Fibroblast of lung (primary cell): ENCODE results near the gene WWC1.

Experiments
- CTCF ChIP-seq, 2 donors: IDR thresholded peaks in 1 of 2; conservative IDR thresholded peaks in 1 of 2; 1 replicate in 1 of 2; 2 replicates in 1 of 2; pipeline ENCODE4 v1.5.1; 2011 to 2012; ENCODE audit warnings: low read length in 2 of 2, control low read depth in 1 of 2, inconsistent platforms in 1 of 2, low read depth in 1 of 2, mild to moderate bottlenecking in 1 of 2
- EZH2 ChIP-seq: IDR thresholded peaks from 2 replicates; pipeline ENCODE4 v1.5.1; 2012; ENCODE audit warnings: low read length, control low read depth, mild to moderate bottlenecking; ENCODE audit errors: missing control alignments

- no peak for TF ChIP-seq CTCF (conservative IDR thresholded peaks at IDR 0.05 in 1 of 2, IDR thresholded peaks at IDR 0.05 in 1 of 2; ENCODE audit: low read depth in 1 of 2, low read length in 2 of 2)
- no peak for TF ChIP-seq EZH2
Observed at GRCh38 chr5:168346417-168346816, 55.0 kb downstream of the WWC1 start.
